Subcutaneous adipose tissue (tissue), 4 donors: ENCODE data around the gene NANS. TPM values are rescaled to one million over a fixed set of nuclear protein-coding genes. Genes with fewer than 3 reads are reported as not detected.

ENCODE experiments used
- CTCF ChIP-seq: fragments of 450-650 bp; IDR thresholded peaks from one replicate; pipeline ENCODE4 v1.5.1; 2016; ENCODE audit warnings: low read depth, mild to moderate bottlenecking, control low read depth, antibody characterized with exemption, moderate library complexity
- total RNA-seq, 4 donors: library from RNA; depleted of rRNA; stranded (reverse); fragments of >200 nt; gene quantifications; one replicate each; pipeline ENCODE4 v1.1.0, GENCODE V29; 2016

Gene NANS
- total RNA-seq, 4 donors from 2014 or later, result 27.7 to 58.6 (median 41.9) TPM

GRCh38 chr9:98097836-98098235 is 41.3 kb downstream of the NANS start:
- TF ChIP-seq CTCF, result no peak

GRCh38 chr9:98099346-98099745 is 42.8 kb downstream of the NANS start:
- no peak for TF ChIP-seq CTCF

GRCh38 chr9:98099898-98100297 is 43.4 kb downstream of the NANS start:
- TF ChIP-seq CTCF, result no peak

GRCh38 chr9:98100456-98100855 is 43.9 kb downstream of the NANS start:
- TF ChIP-seq CTCF, result no peak

GRCh38 chr9:98101416-98101815 is 44.9 kb downstream of the NANS start:
- TF ChIP-seq CTCF, result no peak

GRCh38 chr9:98101868-98102273 is 45.3 kb downstream of the NANS start:
- TF ChIP-seq CTCF, result no peak

GRCh38 chr9:98104445-98104881 is 47.9 kb downstream of the NANS start:
- no peak for TF ChIP-seq CTCF
